ENCODE results near the gene CHST7.

GRCh38 chrX:46580613-46581012 lies 7.0 kb downstream of the CHST7 start:
- TF ChIP-seq CTCF (IDR thresholded peaks at IDR 0.05) (no peak), ZFX (IDR thresholded peaks at IDR 0.05; ENCODE audit: borderline replicate concordance) (no peak)
